Nucleus accumbens (tissue), 56 donors: Measurements from ENCODE around the gene NAE1.
"Not testable (repeated sequence)": the region's sequence is repeated elsewhere in the genome, so short reads cannot be mapped to it uniquely, and the experiment has no call there.

Experiments
- DNase-seq, 56 donors: peaks; one replicate each; lab custom pipeline; 2025; lab: John Stamatoyannopoulos, UW

NAE1 gene

GRCh38 chr16:66811043-66811442 lies 19.7 kb downstream of the NAE1 start:
- no peak for DNase-seq

DNA sequence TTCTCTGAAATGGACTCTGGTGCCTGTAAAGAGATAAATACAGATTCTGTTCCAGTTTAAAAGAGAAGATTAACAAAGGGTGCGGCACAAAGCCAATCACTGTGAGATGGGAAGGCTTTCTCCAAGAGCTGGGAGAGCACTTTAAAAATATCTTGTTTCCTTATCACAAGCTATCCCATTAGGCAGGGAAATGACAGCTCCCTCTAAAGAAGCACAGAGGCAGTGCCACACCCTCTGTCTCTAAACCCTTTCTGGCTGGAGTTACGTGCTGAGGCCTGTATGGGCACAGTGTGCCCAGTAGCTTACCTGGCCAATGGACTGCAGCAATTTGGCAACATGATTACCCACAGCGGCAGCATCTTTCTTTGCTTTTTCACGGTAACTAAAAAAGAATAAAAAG lies 20.4 kb downstream of the NAE1 start:
- no peak for DNase-seq

DNA sequence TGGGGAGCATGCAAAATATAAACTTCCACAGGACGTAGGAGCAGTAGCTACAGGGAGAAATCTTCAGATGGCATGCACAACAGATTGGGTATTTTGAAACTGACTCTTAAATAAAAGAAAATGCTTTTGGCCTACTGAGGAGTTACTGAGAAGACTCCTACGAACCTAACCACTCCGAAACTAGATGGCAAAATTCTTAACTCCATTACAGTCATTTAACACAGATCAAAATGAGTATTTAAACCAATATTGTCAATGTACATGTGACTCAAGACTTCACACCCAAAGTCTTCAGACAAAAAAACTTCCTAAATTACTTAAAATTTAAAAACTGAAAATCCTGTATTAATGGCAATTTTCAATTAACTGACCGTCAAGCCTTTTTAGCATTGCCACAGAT lies 21.0 kb downstream of the NAE1 start:
- no peak for DNase-seq

GRCh38 chr16:66802159-66802558 lies 28.6 kb downstream of the NAE1 start:
- DNase-seq, result no peak

- no peak for DNase-seq
Observed at GRCh38 chr16:66801320-66802105, 29.3 kb downstream of the NAE1 start, which contains the start of gene TERB1. TERB1 (minus strand) TSS chr16:66801584; CDS start chr16:66796798, 4,786 bp downstream.

GRCh38 chr16:66800856-66801255 lies 29.9 kb downstream of the NAE1 start:
- DNase-seq, result no peak

GRCh38 chr16:66798161-66798560 lies 32.6 kb downstream of the NAE1 start:
- DNase-seq, result no peak

DNA sequence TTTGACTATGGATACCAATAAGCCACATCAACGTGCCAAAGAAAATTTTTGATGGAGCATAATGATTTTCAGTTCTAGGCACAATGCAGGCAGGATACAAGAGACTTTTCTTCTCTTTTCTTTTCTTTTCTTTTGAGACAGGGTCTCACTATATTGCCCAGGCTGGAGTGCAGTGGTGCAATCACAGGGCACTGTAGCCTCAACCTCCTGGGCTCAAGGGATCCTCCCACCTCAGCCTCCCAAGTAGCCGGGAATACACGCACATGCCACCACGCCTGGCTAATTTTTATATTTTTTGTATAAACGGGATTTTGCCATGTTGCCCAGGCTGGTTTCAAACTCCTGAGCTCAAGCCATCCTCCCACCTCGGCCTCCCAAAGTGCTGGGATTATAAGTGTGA lies 36.8 kb downstream of the NAE1 start:
- not testable (repeated sequence) for DNase-seq

DNA sequence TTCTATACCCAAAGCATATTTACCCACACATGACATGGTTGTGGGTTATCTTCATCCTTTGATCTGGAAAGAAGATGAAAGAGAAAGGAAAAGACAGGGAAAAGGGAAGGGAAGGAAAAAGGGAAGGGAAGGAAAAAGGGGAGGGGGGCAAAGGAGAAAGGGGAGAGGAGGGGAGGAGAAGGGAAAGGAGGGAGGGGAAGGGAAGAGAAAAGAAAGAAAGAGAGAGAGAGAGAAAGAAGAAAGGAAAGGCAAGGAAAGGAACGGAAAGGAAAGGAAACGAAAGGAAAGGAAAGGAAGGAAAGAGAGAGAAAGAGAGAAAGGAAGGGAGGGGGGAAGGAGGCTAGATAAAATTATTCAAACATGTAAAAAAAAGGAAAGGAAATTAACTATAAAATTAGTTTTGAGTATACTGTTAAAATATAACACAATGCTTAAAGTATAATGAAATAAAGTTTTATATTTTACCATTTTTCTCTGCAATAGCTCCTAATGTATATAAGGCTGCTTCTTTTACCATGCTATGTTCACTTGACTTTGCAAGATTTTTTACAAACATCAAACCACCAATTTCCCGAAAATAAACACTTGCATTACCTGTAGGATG lies 40.5 kb downstream of the NAE1 start:
- DNase-seq, result no peak

DNA sequence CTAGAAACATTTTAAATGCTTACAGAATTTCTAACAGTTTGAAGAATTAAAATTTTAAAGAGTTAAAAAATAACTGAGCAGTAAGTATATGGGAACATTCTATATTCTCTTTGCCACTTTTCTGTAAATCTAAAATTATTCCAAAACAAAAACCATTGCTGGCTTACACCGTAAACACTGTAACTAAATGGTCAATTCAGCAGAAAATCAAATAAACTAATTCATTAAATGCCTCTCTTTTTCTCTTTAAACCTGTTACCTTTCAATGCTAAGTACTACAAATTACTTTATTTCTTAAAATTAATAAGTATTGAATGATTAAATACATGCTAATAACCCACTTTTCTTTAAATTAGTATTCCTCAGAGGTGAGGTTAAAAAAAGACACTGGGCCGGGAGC lies 43.3 kb downstream of the NAE1 start:
- DNase-seq, result no peak

DNA sequence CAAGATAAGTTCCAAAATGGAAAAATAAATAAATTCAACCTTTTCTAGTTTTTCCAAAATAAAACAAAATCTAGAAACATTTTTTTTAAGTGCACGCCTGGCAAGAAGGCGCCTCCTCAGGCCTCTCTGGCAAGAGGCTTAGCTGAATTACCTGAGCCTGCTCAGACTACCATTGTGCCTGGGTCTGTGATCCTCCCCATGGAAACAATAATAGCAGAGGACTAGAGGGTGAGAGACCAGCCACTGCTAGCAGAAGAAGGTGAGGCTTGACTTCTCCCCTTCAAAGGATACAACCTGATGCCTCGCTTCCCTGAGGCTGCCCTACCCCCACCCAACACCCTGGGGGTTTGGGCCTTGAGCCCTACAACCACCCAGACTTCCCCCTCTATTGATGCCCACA lies 44.2 kb downstream of the NAE1 start:
- no peak for DNase-seq

DNA sequence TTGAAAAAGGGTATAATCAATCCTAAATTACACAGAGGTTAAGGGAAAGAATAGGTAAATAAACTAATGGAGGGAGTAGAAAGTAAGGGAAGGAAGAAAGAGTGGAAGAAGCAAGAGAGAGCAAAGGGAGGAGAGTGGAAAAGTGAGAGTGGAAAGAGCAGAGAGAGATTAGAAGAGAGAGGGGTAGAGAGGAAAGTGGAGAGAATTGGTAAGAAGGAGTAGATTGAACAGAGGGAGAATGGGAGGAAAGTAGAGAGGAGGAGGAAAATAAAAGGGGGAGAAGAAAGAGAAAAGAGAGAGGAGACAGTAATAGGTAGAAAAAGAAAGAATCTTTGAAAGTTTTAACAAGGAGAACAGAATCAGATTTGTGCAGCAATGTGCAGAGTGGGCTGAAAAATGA lies 54.3 kb downstream of the NAE1 start:
- DNase-seq, result no peak

DNA sequence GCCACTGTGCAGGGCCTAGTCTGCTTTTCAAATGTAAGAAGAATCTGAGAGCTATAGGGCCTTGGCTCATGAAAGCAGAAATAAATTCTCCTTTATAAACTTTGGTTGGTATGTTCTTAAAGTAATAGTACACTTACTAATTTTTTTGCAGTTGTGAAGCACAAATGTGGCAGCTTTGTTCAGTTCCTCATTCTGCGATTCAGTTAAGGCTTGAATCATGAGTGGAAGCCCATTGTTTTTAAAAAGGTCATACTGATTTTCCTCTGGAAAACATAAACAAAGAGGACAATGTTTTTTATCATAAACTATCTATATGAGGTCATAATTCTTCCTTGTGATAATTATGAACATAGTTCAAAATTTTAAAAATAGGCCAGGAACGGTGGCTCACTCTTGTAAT lies 55.8 kb downstream of the NAE1 start:
- no peak for DNase-seq

- DNase-seq, result no peak
Observed at GRCh38 chr16:66758086-66758485, 72.7 kb downstream of the NAE1 start.

GRCh38 chr16:66754819-66755218 lies 76.0 kb downstream of the NAE1 start:
- no peak for DNase-seq

DNA sequence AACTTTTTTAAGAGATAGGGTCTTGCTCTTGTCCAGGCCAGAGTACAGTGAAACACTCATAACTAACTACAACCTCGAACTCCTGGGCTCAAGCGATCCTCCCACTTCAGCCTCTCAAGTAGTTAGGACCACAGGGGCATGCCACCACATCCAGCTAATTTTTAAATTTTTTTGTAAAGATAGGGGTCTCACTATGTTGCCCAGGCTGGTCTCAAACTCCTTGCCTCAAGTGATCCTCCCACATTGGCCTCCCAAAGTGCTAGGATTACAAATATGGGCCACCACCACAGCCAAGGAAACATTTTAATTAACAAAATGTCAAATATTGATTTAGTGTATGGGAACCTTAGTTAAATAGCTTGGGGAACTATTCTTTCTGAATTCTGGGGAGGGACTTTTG lies 76.6 kb downstream of the NAE1 start:
- no peak for DNase-seq

GRCh38 chr16:66752958-66753357 lies 77.8 kb downstream of the NAE1 start:
- DNase-seq, result no peak
